Body of pancreas (tissue), 4 donors: ENCODE measurements around the gene ZNF775.

Experiments
- CTCF ChIP-seq, 7 experiments: fragments of 450-650 bp in 4 of 7; fragments of 200-600 bp in 3 of 7; sonication (generic) in 3 of 7; IDR thresholded peaks; one replicate each; pipeline ENCODE4 v1.5.1; 2016 to 2019; ENCODE audit warnings: antibody characterized with exemption in 7 of 7
- POLR2A ChIP-seq, 3 donors: fragments of 450-650 bp; IDR thresholded peaks; one replicate each; pipeline ENCODE4 v1.6.1; 2016; ENCODE audit warnings: antibody characterized with exemption in 3 of 3, mild to moderate bottlenecking in 2 of 3

- no peak for TF ChIP-seq CTCF (IDR thresholded peaks at IDR 0.05)
- no peak for TF ChIP-seq POLR2A (IDR thresholded peaks at IDR 0.05)
Observed at GRCh38 chr7:150338166-150338829, 40.8 kb upstream of the ZNF775 start.
